Globus pallidus (tissue), 1 donor: ENCODE data around the gene TUBB8B.
"Not testable (repeated sequence)": the region's sequence is repeated elsewhere in the genome, so short reads cannot be mapped to it uniquely, and the experiment has no call there.

Source experiments
- DNase-seq: peaks from one replicate; pipeline ENCODE4 v3.0.0-alpha.2; 2015; ENCODE audit warnings: low spot score

The TUBB8B gene

GRCh38 chr18:12773-13172 lies 36.6 kb downstream of the TUBB8B start:
- not testable (repeated sequence) for DNase-seq

- not testable (repeated sequence) for DNase-seq
Observed at GRCh38 chr18:11383-12274, 37.8 kb downstream of the TUBB8B start.

GRCh38 chr18:10624-11184 lies 38.7 kb downstream of the TUBB8B start:
- not testable (repeated sequence) for DNase-seq

GRCh38 chr18:9937-10336 lies 39.5 kb downstream of the TUBB8B start:
- DNase-seq = not testable (repeated sequence)
